ENCODE measurements around the gene RNF25. TPM values are rescaled to one million over a fixed set of nuclear protein-coding genes. Genes with fewer than 3 reads are reported as not detected.

The RNF25 gene
- total and polyA plus RNA-seq, 2 experiments from 2014 or later: 18.3 to 22.2 TPM

DNA sequence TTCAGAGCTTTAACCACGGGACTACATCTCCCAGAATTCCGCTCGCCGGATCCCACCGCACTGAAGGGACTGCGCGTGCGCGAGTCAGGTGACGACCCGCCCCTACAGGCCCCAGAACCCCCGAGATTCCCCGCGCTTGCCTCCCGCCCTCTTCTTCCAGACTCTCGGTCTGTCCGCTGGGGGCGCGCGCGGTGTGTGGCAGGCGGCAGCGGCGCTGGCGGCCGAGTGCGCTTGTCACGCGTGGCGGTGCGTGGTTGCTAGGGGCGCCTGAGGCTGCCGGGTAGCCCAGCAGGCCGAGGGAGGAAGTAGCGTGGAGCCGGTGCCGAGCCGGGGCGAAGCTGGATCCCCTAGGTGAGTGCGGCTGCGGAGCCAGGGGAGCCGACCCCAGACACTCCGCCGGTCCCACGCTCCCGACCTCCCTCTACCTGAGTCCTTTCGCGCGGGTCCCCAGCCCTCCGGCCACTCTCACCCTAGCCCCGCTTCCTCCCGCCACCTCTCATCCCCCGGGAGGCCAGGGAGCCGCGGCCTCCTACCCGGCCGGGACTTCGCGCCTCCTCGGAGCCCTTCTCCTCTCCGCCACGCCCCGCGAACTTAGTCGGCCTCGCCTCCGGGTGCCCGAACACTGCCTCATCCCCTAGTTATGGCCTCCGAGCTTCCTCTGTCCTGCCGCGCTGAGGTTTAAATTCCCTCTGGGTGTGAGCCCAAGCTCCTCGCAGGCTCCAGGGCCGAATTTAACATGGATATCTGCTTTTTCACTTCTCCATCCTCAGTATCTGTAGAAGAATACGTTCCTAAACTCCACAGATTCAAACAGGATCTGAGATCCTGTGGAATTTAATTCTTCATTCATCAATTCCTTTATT is 39.1 kb upstream of the RNF25 start, which contains the start of gene TTLL4 (continued):
- TF ChIP-seq, protein P1, sequence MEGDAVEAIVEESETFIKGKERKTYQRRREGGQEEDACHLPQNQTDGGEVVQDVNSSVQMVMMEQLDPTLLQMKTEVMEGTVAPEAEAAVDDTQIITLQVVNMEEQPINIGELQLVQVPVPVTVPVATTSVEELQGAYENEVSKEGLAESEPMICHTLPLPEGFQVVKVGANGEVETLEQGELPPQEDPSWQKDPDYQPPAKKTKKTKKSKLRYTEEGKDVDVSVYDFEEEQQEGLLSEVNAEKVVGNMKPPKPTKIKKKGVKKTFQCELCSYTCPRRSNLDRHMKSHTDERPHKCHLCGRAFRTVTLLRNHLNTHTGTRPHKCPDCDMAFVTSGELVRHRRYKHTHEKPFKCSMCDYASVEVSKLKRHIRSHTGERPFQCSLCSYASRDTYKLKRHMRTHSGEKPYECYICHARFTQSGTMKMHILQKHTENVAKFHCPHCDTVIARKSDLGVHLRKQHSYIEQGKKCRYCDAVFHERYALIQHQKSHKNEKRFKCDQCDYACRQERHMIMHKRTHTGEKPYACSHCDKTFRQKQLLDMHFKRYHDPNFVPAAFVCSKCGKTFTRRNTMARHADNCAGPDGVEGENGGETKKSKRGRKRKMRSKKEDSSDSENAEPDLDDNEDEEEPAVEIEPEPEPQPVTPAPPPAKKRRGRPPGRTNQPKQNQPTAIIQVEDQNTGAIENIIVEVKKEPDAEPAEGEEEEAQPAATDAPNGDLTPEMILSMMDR (conservative IDR thresholded peaks at IDR 0.05; ENCODE audit: low read depth in 2 of 2): peak; percentile 68 to 81
- no peak for TF ChIP-seq ZNF114 (CRISPR knock-in tag; IDR thresholded peaks at IDR 0.05)
- TF ChIP-seq, protein P2, sequence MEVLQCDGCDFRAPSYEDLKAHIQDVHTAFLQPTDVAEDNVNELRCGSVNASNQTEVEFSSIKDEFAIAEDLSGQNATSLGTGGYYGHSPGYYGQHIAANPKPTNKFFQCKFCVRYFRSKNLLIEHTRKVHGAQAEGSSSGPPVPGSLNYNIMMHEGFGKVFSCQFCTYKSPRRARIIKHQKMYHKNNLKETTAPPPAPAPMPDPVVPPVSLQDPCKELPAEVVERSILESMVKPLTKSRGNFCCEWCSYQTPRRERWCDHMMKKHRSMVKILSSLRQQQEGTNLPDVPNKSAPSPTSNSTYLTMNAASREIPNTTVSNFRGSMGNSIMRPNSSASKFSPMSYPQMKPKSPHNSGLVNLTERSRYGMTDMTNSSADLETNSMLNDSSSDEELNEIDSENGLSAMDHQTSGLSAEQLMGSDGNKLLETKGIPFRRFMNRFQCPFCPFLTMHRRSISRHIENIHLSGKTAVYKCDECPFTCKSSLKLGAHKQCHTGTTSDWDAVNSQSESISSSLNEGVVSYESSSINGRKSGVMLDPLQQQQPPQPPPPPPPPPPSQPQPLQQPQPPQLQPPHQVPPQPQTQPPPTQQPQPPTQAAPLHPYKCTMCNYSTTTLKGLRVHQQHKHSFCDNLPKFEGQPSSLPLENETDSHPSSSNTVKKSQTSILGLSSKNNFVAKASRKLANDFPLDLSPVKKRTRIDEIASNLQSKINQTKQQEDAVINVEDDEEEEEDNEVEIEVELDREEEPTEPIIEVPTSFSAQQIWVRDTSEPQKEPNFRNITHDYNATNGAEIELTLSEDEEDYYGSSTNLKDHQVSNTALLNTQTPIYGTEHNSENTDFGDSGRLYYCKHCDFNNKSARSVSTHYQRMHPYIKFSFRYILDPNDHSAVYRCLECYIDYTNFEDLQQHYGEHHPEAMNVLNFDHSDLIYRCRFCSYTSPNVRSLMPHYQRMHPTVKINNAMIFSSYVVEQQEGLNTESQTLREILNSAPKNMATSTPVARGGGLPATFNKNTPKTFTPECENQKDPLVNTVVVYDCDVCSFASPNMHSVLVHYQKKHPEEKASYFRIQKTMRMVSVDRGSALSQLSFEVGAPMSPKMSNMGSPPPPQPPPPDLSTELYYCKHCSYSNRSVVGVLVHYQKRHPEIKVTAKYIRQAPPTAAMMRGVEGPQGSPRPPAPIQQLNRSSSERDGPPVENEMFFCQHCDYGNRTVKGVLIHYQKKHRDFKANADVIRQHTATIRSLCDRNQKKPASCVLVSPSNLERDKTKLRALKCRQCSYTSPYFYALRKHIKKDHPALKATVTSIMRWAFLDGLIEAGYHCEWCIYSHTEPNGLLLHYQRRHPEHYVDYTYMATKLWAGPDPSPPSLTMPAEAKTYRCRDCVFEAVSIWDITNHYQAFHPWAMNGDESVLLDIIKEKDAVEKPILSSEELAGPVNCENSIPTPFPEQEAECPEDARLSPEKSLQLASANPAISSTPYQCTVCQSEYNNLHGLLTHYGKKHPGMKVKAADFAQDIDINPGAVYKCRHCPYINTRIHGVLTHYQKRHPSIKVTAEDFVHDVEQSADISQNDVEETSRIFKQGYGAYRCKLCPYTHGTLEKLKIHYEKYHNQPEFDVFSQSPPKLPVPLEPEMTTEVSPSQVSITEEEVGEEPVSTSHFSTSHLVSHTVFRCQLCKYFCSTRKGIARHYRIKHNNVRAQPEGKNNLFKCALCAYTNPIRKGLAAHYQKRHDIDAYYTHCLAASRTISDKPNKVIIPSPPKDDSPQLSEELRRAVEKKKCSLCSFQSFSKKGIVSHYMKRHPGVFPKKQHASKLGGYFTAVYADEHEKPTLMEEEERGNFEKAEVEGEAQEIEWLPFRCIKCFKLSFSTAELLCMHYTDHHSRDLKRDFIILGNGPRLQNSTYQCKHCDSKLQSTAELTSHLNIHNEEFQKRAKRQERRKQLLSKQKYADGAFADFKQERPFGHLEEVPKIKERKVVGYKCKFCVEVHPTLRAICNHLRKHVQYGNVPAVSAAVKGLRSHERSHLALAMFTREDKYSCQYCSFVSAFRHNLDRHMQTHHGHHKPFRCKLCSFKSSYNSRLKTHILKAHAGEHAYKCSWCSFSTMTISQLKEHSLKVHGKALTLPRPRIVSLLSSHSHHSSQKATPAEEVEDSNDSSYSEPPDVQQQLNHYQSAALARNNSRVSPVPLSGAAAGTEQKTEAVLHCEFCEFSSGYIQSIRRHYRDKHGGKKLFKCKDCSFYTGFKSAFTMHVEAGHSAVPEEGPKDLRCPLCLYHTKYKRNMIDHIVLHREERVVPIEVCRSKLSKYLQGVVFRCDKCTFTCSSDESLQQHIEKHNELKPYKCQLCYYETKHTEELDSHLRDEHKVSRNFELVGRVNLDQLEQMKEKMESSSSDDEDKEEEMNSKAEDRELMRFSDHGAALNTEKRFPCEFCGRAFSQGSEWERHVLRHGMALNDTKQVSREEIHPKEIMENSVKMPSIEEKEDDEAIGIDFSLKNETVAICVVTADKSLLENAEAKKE (CRISPR knock-in tag; IDR thresholded peaks at IDR 0.05): no peak

DNA sequence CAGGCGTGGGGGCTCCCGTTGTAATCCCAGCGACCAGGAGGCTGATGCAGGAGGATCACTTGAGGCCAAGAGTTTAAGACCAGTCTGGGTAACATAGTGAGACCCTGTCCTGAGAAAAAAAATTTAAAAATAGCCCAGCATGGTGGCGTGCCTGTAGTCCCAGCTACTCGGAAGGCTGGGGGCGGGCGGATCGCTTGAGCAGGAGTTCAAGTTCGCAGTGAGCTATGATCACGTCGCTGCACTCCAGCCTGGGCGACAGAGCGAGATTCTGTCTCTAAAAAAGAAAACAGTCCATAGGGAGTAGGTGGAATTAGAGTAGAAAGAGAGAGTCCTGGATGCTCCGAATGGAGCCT is 38.5 kb upstream of the RNF25 start:
- peak overlapping the region; percentile 70; the same call in 1 of the 2 replicates for H3K27ac Mint-ChIP-seq
- H3K27me3 ChIP-seq (ENCODE audit: insufficient read depth): no peaks in the 10 kb centered on the region
- H3K9me3 Mint-ChIP-seq: peaks cover 4% of the 10 kb centered on the region; the same call in 1 of the 3 replicates
- H3K36me3 ChIP-seq (ENCODE audit: insufficient read depth): no peaks in the 10 kb centered on the region
- DNase-seq (ENCODE audit: low spot score) (no peak), ATAC-seq (peak; percentile 25)
- peaks cover 11% of the 10 kb centered on the region for H3K27me3 Mint-ChIP-seq (ENCODE audit: insufficient read depth, low read depth, poor library complexity)
- no peaks in the 10 kb centered on the region; the same call in 1 of the 2 replicates for H3F3A ChIP-seq (replicated peaks; ENCODE audit: low read depth)
- peak overlapping the region; percentile 69 for H3K4me3 ChIP-seq
- H2AFZ ChIP-seq: peak overlapping the region; percentile 98
- H3K4me1 ChIP-seq (ENCODE audit: insufficient read depth): peaks cover 11% of the 10 kb centered on the region; the same call in 1 of the 2 replicates
- peak overlapping the region; percentile 99 for H3K4me3 Mint-ChIP-seq
- H4K20me1 ChIP-seq (replicated peaks; ENCODE audit: insufficient read depth): peaks cover 14% of the 10 kb centered on the region; the same call in 1 of the 2 replicates
- H3K4me1 Mint-ChIP-seq: peaks cover 6% of the 10 kb centered on the region
- TF ChIP-seq, protein P2 (CRISPR knock-in tag; IDR thresholded peaks at IDR 0.05): no peak
- no peak for TF ChIP-seq POLR2AphosphoS5 (IDR thresholded peaks at IDR 0.05; ENCODE audit: low read depth)
- peak overlapping the region; percentile 69 for H3K4me2 ChIP-seq
- H3K36me3 Mint-ChIP-seq (ENCODE audit: low read depth): no peaks in the 10 kb centered on the region; the same call in 2 of the 3 replicates
- H3K9me2 ChIP-seq (ENCODE audit: insufficient read depth): no peaks in the 10 kb centered on the region
- no peak overlapping the region; the same call in 1 of the 2 replicates for H3K27ac ChIP-seq (ENCODE audit: low read depth)
- H3K79me2 ChIP-seq (replicated peaks; ENCODE audit: insufficient read depth): peaks cover 43% of the 10 kb centered on the region

Data from GM23338 (cell line).